NCI-H1092 treated with DMSO at 0.1 percent for 48 hours (cell line): ENCODE data around the gene NIPSNAP2.
"Not testable (repeated sequence)": the region's sequence is repeated elsewhere in the genome, so short reads cannot be mapped to it uniquely, and the experiment has no call there.

Experiments used
- DNase-seq: peaks from one replicate; lab custom pipeline; 2025; lab: John Stamatoyannopoulos, UW

Gene NIPSNAP2

DNA sequence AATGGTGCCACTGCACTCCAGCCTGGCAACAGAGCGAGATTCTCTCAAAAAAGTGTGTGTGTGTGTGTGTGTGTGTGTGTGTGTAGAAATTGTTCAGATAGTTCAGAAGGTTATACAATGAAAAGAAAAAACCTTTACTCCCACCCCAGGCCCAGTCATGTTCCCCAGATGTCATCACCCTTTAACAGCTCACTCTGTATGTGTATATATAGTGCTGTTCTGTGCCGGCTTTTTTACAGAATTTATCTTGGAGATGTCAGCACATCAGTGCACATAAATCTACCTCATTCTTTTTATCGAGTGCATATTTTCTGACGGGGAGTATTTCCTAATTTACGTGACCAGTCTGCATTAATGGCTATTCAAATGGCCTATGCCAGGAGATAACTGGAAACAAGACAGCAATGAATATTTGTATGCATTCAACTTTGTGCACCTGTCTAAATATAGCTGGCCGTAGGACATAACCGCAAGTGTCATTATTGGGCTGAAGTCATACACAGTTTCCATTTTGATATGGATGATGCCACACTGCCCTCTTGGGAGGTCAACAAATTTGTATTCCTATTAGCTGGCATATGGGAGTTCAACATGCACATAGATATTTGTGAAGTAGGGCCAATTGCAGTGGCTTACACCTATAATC is 11.7 kb downstream of the NIPSNAP2 start:
- peak; percentile 44 for DNase-seq

DNA sequence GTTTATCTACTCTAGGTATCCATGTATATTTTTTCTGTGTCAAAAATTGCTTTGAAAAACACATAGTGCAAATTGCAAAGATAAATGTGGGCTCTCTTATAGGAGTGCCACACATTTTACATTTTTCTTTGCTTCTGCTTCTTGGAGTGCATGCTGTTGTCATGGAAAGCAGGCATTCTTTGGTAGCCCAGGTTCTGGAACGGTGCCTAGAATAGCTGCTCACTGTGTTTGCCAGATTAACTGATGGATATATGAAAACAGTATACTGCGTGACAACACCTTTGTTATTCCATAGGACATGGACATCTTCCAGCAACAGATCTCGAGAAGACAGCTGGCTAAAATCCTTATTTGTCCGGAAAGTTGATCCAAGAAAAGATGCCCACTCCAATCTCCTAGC is 13.4 kb downstream of the NIPSNAP2 start:
- peak; percentile 83 for DNase-seq

DNA sequence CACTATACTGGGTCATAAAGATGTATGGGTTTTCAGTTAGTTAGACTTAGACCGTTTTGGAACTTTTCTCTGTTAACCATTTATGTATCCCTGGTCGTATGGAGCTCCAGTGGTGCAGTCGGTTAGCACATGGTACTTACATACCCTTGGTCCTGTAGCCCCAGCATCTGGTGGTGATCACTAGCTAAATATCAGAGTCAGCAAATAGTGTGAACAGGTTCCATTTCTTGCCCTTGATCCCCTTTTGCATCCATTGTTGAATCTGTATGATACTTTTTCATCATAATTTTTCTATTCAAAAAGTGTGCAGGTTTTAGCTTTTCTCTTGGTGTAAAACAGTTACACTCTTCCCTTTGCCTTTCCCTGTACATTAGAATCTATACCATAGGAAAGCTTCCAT is 15.9 kb downstream of the NIPSNAP2 start:
- no peak for DNase-seq

DNA sequence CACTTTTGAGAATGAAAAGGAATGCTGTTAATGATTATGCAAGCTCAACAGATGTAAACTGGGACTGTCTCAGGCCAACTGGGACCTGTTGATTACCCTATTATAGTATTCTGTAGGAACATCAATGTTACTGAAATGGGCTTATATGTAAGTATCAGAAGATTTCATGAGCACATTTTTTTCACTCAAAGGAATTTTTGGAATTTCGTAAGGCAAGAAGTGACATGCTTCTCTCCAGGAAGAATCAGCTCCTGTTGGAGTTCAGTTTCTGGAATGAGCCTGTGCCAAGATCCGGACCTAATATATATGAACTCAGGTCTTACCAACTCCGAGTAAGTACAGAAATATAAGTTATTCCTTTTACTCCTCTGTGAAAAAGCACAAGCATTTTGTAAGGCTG is 19.2 kb downstream of the NIPSNAP2 start:
- DNase-seq, result no peak

DNA sequence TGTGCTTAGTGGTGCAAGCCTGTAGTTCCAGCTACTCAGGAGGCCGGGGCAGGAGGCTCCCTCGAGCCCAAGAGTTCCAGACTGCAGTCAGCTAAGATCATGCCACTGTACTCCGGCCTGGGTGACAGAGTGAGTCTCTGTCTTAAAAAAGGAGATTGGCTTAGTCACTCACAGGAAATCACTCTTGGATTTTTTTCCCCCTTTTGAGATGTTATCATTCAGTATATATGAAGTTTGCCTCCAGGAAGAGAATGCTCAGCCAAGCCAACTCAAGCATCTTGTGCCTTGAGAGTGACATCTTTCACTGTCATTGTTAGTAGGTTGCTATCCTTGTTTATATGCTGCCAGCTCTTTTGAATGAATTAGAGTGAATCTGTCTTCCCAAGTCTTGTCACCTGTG is 28.0 kb downstream of the NIPSNAP2 start:
- no peak for DNase-seq

DNA sequence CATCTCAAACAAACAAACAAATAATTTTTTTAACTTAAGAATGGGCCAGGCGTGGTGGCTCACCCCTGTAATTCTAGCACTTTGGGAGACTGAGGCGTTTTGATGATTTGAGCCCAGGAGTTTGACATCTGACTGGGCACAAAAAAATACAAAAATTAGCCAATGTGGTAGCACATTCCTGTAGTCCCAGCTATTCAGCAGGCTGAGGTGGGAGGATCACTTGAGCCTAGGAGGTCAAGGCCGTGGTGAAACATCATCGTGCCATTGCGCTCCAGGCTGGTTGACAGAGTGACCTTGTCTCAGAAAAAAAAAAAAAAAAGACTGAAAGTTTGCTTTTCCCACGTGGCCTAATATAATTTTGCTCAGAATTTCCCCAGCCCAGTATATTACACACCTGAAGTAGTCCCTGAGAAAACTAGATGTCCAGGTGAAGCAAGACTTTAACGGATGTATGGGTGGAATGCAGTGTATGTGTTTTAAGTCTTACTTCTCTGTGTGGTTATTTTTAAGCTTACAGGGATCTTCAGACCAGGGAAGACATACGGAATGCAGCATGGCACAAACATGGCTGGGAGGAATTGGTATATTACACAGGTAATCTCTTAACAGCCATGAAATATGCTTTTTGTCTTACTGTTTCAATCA is 32.6 kb downstream of the NIPSNAP2 start:
- no peak for DNase-seq

DNA sequence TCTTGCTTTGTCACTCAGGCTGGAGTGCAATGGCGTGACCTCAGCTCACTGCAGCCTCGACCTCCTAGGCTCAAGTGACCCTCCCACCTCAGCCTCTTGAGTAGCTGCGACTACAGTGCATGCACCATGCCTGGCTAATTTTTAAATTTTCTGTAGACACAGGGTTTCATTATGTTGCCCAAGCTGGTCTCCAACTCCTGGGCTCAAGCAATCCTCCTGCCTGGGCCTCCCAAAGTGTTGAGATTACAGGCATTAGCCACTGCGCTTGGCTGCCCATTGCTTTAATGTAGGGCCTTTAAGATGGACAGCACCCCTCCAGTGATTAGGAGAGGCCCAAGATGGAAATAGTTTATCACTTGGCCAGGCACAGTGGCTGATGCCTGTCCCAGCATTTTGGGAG is 39.4 kb downstream of the NIPSNAP2 start:
- DNase-seq, result no peak

DNA sequence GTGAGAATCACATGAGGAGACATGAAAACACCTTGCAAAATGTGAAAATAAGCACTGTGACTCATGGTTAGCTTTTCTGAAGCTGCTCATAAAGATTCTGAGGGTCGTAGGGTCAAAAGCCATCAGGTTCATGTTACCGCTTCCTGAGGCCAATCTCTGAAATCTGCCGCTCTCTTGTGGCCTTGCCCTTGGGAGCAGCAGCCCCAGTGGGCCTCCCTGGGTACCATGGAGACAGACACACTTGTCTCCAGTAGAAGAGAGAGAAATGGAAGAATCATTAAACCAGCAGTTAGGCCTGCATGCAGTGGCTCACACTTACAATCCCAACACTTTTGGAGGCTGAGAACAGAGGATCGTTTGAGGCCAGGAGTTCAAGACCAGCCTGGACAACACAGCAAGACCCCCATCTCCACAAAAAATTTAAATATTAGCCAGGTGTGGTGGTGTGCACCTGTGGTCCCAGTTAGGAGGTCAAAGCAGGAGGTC is 42.8 kb downstream of the NIPSNAP2 start:
- DNase-seq, result no peak

DNA sequence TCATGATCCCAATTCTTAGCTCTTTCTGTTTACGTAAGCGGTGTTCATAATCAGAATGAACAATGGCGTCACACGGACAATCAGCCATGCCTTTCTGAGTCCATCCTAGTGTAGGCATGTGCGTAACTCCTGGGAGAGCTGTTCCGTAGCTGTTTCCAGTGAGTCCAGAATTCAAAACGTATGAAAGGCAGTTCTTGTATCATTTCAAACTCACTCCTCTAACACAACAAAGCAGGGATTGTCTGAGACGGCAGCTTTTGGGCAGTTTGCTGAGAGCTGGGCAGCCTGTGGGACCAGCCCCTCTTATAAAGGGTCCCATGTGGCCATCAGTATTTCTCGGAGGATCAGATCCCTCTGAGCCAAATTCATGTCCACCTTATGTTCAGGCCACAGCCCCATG is 43.5 kb downstream of the NIPSNAP2 start:
- DNase-seq, result no peak

DNA sequence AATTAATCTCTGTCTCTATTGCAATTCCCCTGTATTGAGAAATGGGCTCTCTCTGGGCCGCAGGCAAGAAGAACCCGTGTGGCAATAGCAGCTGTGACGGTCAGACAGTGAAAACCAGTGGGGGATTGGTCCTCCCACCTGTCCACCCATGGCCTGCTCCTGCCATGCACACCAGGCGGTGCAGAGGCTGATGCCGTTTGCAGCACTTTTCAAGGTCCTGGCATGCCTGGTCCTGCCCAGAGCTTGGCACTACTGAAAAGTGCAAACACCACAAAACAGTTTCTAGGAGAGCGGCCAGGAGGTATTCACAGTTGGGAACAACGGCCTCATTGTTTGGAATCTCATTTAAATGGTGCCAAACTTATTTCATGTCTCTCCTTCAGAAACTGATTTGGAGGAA is 45.3 kb downstream of the NIPSNAP2 start:
- DNase-seq, result no peak

DNA sequence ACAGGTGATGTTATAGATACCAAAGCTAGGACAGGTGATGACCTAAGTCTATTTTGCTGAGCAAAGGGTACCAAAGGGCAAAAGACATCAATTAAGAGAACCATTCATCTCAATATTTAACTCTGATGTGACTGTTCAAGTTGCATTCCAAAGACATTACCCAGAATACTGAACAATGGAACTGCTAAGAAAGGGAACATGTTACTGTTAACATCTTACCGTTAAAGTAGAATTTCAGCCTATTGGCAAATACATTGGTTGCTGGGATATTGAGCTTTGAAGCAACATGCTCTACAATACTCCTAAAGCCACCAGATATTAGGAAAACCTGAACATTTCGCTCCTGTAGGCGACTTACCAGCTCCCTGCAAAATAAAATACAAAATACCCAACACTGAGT is 52.6 kb downstream of the NIPSNAP2 start:
- not testable (repeated sequence) for DNase-seq

DNA sequence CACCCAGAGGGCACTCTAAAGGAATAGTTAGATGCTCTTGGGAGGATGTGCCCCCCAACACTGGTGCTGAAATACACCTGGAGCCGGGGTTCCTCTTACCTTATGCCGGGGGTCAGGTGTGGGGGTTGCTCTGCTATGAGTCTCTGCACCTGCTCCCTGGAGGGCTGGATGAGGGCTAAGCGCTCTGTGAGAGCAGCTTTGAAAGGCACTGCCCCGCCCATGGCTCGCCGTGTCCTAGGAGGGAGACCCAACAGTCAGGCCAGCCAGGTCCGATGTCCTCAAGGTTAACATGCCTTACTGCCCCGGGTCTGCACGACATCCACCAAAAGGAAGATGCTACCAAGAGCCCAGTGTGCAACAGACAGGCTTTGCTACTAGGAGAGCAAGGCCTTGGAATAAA is 55.1 kb downstream of the NIPSNAP2 start:
- DNase-seq, result no peak

DNA sequence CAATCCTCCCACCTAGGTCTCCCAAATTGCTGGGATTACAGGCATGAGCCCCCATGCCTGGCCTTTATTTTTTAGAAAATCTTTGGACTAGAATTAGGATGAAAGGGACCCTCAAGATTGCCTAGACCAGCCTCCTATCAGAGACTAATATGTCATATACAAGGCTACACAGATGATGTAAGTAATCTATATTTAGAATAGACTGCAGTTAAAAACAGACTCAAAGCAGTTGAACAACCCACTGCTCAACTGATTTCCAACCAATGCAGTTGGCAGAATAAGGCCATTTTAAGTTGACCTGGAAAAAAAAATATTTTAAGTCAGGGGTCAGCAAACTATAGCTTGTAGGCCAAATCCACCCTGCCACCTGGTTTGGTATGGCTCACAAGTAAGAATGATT is 59.1 kb downstream of the NIPSNAP2 start:
- DNase-seq, result no peak

DNA sequence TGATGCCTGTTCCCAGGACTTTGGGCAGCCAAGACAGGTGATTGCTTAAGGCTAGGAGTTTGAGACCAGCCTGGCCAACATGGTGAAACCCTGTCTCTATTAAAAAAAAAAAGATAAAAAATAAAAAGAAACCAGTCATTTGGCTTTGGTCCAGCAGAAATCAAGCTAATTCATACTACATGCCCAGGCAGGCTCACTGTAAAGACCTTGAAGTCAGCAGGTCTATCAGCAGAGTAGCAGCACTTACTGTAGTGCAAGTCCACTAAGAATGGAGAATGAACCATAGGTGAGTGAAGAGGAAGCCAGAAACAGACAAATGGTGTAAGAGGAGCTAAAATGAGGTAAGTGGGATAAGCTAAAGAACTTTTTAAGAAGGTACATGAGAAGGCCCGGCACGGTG is 62.2 kb downstream of the NIPSNAP2 start:
- no peak for DNase-seq

DNA sequence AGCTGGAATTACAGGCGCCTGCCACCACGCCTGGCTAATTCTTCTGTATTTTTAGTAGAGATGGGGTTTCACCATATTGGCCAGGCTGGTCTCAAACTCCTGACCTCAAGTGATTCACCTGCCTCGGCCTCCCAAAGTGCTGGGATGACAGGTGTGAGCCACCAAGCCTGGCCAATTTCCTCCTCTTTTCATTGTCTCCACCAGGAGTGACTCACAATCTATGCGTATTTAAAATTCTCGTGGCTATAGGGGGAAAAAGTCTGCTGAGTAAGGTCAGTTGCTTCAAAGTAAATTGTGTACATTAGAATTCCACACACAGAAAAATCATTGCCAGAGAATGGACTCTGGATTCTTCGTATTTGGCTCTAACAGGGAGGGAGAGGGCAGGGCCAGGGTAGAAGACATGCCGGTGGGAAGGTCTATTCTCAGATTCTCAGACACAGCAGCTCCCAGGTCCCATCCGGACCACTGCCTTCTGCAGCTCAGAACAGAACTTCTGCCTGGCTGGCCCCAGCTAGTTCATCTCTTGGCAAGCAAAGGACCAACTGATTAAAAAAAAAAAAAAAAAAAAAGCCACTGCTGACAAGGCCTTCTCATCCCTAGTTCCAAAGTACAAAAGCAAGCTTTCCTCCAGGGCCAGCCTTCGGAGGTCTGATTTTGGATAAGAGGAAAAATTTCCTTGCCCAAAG is 64.7 kb downstream of the NIPSNAP2 start:
- DNase-seq, result no peak

DNA sequence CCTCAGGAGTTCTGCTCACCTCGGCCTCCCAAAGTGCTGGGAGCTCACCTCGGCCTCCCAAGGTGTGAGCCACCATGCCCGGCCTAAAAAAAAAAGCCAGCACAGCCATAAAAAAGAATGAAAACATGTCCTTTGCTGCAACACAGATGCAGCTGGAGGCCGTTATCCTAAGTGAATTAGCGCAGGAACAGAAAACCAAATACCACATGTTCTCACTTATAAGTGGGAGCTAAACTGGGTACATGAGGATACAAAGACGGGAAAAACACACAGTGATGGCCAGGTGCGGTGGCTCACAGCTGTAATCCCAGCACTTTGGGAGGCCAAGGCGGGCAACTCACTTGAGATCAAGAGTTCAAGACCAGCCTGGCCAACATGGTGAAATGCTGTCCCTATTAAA is 66.0 kb downstream of the NIPSNAP2 start:
- DNase-seq, result no peak

DNA sequence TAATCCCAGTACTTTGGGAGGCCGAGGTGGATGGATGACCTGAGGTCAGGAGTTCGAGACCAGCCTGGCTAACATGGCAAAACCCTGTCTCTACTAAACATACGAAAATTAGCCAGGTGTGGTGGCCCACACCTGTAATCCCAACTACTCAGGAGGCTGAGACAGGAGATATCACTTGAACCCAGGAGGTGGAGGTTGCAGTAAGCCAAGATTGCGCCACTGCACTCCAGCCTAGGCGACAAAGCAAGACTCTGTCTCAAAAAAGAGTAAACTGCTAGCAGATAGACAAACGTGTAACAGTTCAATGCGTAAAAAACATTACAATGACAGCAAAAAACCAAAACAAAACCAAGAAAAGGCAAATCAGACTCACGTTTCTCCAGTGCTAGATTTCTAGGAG is 67.2 kb downstream of the NIPSNAP2 start:
- DNase-seq, result not testable (repeated sequence)

DNA sequence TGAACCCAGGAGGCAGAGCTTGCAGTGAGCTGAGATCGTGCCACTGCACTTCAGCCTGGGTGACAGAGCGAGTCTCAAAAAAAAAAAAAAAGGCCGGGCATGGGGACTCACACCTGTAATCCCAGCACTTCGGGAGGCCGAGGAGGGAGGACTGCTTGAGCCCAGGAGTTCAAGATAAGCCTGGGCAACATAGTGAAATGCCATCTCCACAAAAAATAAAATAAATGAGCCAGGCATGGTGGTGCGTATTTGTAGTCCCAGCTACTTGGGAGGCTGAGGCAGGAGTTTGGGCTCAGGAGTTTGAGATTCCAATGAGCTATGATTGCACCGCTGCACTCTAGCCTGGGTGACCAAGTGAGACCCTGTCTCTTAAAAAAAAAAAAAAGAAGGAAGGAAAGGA is 68.2 kb downstream of the NIPSNAP2 start:
- DNase-seq, result not testable (repeated sequence)

DNA sequence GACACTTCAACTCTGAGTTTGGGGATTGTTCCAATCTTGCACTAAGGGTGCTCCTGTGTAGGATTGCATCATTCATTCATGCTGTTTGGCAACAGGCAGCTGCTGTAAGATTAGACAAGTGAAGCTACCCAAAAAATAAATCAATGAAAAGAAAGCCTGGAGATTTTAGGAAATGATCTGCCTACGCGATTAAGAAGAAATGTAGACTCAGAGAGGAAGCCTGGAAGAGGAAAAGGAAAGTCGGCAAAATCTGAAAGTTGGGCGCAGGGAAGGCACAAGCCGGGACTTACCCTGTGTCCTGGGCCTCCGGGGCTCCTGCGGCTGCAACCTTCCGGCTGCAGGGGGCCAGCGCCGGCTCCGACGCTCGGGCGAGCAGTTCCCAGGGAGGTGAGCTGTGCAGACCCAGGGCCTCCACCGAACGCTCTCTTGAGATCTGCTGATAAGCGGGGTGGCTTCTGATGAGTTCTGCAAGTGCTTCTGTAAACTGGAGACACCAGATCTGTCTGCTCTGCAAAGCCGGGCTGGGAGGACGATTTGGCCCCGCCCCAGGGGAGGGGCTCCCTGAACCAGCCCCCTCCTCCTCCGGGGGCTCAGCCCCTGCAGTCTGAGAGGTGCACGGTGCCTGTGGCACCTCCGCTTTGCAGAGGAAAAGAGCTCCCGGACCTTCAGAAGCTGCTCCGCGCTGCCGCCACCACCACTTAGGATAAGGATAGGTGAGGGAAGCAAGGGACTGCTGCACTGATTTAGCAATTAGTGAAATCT is 69.5 kb downstream of the NIPSNAP2 start:
- peak; percentile 83 for DNase-seq

DNA sequence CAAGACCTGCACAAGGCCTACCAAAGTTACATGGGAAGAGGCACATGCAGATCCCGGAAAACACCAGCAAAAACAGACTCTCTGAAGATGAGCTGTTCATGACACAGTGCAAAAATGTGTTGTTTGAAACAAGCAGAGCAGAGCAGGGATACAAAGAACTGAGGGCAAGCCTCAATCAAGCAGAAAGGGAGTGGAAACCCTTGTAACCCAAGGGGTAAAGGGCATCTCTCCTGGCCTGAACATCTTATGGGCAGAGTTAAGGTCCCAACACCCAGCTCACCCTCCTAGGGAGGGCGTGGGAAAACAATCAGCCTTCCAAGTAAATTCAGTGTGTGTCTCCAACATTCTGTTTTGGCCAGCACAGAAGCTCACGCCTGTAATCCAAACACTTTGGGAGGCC is 76.3 kb downstream of the NIPSNAP2 start:
- no peak for DNase-seq

DNA sequence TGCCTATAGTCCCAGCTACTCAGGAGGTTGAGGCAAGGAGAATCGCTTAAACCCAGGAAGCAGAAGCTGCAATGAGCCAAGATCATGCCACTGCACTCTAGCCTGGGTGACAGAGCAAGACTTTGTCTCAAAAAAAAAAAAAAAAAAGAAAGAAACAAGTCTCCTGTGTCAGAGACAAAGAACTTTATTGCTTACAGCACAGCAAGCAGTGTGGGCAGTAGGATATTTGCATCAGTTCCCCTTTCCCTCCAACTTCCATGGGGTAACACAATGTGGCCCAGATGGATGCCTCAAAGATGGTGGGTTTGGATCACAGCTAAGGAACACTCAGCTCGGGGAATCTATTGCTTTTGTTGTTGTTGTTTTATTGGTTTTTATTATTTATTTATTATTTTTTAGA is 81.4 kb downstream of the NIPSNAP2 start:
- DNase-seq, result not testable (repeated sequence)

DNA sequence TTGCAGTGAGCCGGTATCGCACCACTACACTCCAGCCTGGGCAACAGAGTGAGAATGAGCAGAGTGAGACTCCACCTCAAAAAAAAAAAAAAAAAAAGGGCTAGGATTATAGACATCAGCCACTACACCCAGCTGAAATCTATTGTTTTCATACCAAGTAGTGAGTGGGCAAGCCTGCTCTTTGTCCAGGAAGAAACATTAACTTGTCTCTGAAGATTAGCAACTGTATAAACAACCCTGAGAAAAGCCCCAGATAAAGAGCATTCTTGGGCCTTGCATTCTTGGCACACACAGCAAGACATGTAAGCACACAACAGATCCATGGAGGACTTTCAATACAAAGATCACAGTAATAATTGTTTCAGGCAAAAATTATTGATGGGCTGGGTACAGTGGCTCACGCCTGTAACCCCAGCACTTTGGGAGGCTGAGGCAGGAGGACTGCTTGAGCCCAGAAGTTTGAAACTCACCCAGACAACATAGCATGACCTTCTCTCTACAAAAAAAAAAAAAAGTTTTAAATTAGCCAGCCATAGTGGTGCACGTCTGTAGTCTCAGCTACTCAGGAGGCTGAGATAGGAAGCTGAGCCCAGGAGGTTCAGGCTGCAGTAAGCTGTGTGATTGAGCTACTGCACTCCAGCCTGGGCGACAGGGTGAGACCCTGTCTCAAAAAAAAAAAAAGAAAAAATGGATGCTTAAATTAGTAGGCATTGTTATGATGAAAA is 82.5 kb downstream of the NIPSNAP2 start:
- DNase-seq, result no peak
